ENCODE measurements around the gene SLC35F1. TPM values are rescaled to one million over a fixed set of nuclear protein-coding genes. Genes with fewer than 3 reads are reported as not detected.

The SLC35F1 gene
- total RNA-seq, 1 donor = not detected

DNA sequence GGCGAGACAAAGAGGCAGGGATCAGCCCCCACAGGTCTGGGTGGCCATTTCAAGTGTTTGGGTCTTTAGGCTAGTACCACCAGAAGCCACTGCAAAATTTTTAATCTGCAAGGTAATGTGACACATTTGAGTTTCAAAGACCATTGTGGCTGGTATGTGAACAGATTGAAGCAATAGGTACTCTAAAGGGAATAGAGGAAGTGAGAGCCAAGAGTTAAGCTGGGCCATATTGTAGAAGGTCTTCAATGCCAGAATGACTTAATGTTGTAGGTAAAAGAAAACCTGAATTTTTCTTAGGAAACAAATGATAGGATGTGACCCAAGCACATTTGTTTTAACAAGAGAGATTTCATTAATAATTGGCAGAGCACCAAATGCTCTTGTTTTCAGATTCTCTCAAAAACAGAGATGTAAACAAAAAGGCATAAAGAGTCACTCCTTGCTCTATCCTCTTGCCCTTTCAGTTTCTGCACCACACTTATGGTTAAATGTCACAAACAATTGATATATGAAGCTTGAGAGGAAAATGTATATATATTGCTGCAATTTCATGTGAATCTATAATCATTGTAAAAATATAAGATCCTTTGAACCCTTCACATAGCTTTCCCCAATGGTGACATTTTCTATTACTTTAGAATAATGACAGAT lies 333.9 kb downstream of the SLC35F1 start:
- no peak for TF ChIP-seq CTCF (IDR thresholded peaks at IDR 0.05; ENCODE audit: insufficient read depth, low read depth, low read length)
- no peak for DNase-seq (ENCODE audit: low read depth)
- H3K4me3 ChIP-seq (ENCODE audit: low read depth, low read length) = no peak overlapping the region

- no peak for DNase-seq (ENCODE audit: low read depth)
- TF ChIP-seq CTCF (IDR thresholded peaks at IDR 0.05; ENCODE audit: insufficient read depth, low read depth, low read length) = no peak
- no peak overlapping the region for H3K4me3 ChIP-seq (ENCODE audit: low read depth, low read length)
Measured at GRCh38 chr6:118246406-118246805, 339.3 kb downstream of the SLC35F1 start.

- no peak overlapping the region for H3K4me3 ChIP-seq (ENCODE audit: low read depth, low read length)
- DNase-seq (ENCODE audit: low read depth) = no peak
- TF ChIP-seq CTCF (IDR thresholded peaks at IDR 0.05; ENCODE audit: insufficient read depth, low read depth, low read length) = no peak
Measured at GRCh38 chr6:118248171-118248570, 341.1 kb downstream of the SLC35F1 start.

- no peak for TF ChIP-seq CTCF (IDR thresholded peaks at IDR 0.05; ENCODE audit: insufficient read depth, low read depth, low read length)
Measured at GRCh38 chr6:118249680-118250079, 342.6 kb downstream of the SLC35F1 start.

DNA sequence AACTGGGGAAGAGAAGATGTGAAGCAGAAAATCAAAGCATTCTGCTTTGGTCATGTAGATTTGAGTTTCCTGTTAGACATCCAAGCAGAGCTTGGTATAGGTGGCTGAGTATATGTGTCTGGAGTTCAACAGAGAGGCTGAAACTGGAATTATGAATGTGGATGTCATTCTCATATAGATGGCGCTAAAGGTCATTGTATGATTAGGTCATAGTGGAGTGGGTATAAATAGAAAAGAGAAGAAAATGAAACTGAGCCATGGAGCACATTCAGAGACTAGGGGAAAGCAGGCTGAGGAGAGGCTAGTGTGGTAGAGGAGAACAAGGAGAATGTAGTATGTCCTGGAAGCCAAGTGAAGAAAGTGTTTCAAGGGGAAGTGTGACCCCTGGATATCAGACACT lies 345.4 kb downstream of the SLC35F1 start:
- DNase-seq (ENCODE audit: low read depth) = no peak
- no peak for TF ChIP-seq CTCF (IDR thresholded peaks at IDR 0.05; ENCODE audit: insufficient read depth, low read depth, low read length)
- no peak overlapping the region for H3K4me3 ChIP-seq (ENCODE audit: low read depth, low read length)

More at GRCh38 chr6:118249680-118250079, 342.6 kb downstream of the SLC35F1 start:
- no peak for DNase-seq (ENCODE audit: low read depth)
- no peak overlapping the region for H3K4me3 ChIP-seq (ENCODE audit: low read depth, low read length)

DNA sequence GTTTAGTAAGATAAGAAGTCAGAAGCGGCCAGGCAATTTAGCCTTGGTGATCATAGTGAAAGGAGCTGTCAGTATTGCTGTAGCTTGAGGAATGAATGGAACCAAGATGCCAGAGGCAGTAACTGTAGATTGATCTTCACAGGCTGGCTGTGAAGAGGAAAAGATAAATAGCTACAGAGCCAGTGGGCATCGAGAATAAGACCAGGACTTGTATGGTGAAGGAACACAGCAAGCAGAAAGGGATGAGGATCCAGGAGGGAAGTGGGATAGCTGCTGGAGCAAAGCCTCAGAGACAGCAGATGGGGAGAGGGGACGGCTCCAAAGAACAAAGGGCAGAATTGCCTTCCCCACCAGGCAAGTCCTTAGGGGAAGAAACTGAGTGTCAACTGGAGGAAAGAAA lies 346.7 kb downstream of the SLC35F1 start:
- DNase-seq (ENCODE audit: low read depth) = no peak
- H3K4me3 ChIP-seq (ENCODE audit: low read depth, low read length) = no peak overlapping the region
- TF ChIP-seq CTCF (IDR thresholded peaks at IDR 0.05; ENCODE audit: insufficient read depth, low read depth, low read length) = no peak

GRCh38 chr6:118260833-118261232 lies 353.8 kb downstream of the SLC35F1 start:
- no peak for DNase-seq (ENCODE audit: low read depth)
- TF ChIP-seq CTCF (IDR thresholded peaks at IDR 0.05; ENCODE audit: insufficient read depth, low read depth, low read length) = no peak
- no peak overlapping the region for H3K4me3 ChIP-seq (ENCODE audit: low read depth, low read length)
